ENCODE measurements around the gene C2CD3. TPM values are rescaled to one million over a fixed set of nuclear protein-coding genes. Genes with fewer than 3 reads are reported as not detected.

C2CD3 gene
- total and polyA plus RNA-seq, 10 donors = 5.7 to 49.2 (median 31.8) TPM

DNA sequence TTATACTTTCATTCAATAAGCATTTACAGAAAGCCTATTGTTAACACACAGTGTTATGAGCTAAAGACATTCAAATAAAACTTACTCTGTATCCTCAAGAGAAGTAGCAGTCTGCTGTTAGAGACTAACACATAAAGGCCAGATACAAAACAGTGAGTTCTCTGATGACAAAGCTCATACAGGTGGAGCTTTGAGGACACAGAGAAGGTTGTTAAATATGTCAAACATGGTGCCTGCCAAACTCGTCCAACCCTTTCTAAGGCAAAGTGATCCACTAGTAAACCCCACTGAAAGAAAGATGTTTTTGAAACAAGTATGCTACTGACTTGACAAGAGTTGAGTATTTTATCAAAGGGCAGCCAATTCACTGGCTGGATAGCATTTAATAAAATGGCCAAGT lies 70.1 kb downstream of the C2CD3 start:
- no peaks in the 10 kb centered on the region for H3K9me3 ChIP-seq
- no peak for DNase-seq
- peaks cover 3 to 100% (median 65%) of the 10 kb centered on the region in 6 donors for H3K36me3 ChIP-seq
- H3K4me1 ChIP-seq = no peaks in the 10 kb centered on the region
- no peak overlapping the region for H3K27ac ChIP-seq
- no peaks in the 10 kb centered on the region for H3K27me3 ChIP-seq (replicated peaks in 1 of 7)
- no peak overlapping the region for H3K4me3 ChIP-seq
- 89 to 100% (median 95%) methylated on average over 1 of the region's 1 CpG for WGBS, 5 donors
- intact Hi-C loops (cut with DNase I; ENCODE audit: low total_unique reads) = no loop called here
- TF ChIP-seq POLR2AphosphoS5 (IDR thresholded peaks at IDR 0.05) = no peak
- no peak for TF ChIP-seq POLR2A (IDR thresholded peaks at IDR 0.05)
- TF ChIP-seq, protein P1, sequence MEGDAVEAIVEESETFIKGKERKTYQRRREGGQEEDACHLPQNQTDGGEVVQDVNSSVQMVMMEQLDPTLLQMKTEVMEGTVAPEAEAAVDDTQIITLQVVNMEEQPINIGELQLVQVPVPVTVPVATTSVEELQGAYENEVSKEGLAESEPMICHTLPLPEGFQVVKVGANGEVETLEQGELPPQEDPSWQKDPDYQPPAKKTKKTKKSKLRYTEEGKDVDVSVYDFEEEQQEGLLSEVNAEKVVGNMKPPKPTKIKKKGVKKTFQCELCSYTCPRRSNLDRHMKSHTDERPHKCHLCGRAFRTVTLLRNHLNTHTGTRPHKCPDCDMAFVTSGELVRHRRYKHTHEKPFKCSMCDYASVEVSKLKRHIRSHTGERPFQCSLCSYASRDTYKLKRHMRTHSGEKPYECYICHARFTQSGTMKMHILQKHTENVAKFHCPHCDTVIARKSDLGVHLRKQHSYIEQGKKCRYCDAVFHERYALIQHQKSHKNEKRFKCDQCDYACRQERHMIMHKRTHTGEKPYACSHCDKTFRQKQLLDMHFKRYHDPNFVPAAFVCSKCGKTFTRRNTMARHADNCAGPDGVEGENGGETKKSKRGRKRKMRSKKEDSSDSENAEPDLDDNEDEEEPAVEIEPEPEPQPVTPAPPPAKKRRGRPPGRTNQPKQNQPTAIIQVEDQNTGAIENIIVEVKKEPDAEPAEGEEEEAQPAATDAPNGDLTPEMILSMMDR (IDR thresholded peaks at IDR 0.05 in 8 of 11, conservative IDR thresholded peaks at IDR 0.05 in 3 of 11) = no peak

DNA sequence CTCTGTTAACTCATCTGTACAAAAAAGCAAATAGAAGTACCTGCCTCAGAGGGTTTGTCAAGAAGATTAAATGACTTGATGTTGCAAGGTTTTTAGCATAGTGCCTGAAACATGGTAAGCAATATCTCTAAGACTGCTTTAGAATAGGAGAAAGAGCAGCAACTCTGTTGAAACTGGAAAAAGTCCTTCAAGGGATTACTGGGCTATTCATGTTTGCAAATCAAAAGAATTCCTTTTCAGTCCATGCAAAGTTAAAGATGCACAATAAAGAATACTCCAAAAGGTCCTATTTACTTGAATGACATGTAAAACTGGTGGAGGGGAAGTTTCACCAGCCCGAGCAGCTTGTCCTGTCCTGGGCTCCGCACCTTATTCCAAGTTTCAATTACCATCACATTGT lies 70.6 kb downstream of the C2CD3 start:
- Histone ChIP-seq H3K36me3 (peaks cover 3 to 100% (median 60%) of the 10 kb centered on the region in 6 donors), H3K27me3 (replicated peaks in 1 of 7) (no peaks in the 10 kb centered on the region), H3K4me3 (no peak overlapping the region), H3K27ac (no peak overlapping the region), H3K4me1 (no peaks in the 10 kb centered on the region), H3K9me3 (no peaks in the 10 kb centered on the region)
- intact Hi-C loops (cut with DNase I; ENCODE audit: low total_unique reads) = no loop called here
- TF ChIP-seq POLR2A (IDR thresholded peaks at IDR 0.05) (no peak), POLR2AphosphoS5 (IDR thresholded peaks at IDR 0.05) (no peak)
- TF ChIP-seq, protein P1 (IDR thresholded peaks at IDR 0.05 in 8 of 11, conservative IDR thresholded peaks at IDR 0.05 in 3 of 11) = no peak
- WGBS, 5 donors = 95 to 99% (median 95%) methylated on average over 2 of the region's 2 CpGs
- no peak for DNase-seq

DNA sequence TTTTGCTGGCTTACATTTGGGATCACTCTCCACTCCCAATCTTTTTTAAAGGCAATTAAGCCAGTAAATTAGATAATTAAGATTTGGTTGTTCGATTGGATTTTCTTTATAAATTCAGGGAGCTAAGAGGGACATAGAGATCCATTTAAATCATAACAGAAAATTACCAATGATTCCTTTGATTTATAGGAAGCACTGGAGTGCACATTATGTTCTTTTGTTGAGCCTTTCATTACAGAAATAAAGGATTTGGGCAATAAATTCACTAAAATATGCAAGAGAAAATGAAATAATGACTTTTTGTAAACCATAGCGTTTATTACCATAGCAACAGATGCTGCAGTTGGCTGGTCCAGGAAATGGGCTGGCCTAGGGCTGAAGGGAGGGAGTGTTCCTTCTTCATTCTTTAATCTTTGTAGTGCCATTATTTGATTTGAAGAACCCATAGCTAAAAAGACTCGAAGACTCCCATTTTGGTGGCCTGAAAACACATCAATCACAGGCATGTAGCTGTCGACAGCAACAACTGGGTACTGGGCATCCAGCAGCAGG lies 73.0 kb downstream of the C2CD3 start:
- Histone ChIP-seq H3K27me3 (replicated peaks in 1 of 7) (no peaks in the 10 kb centered on the region), H3K4me3 (no peak overlapping the region), H3K4me1 (no peaks in the 10 kb centered on the region), H3K36me3 (peaks cover 7 to 100% (median 61%) of the 10 kb centered on the region in 6 donors), H3K27ac (no peak overlapping the region), H3K9me3 (no peaks in the 10 kb centered on the region)
- WGBS, 5 donors = 87 to 91% (median 88%) methylated on average over 4 of the region's 4 CpGs
- intact Hi-C loops (cut with DNase I; ENCODE audit: low total_unique reads) = no loop called here
- no peak for TF ChIP-seq POLR2AphosphoS5 (IDR thresholded peaks at IDR 0.05)
- TF ChIP-seq, protein P1 (IDR thresholded peaks at IDR 0.05 in 8 of 11, conservative IDR thresholded peaks at IDR 0.05 in 3 of 11) = no peak
- no peak for TF ChIP-seq POLR2A (IDR thresholded peaks at IDR 0.05)
- DNase-seq = no peak

DNA sequence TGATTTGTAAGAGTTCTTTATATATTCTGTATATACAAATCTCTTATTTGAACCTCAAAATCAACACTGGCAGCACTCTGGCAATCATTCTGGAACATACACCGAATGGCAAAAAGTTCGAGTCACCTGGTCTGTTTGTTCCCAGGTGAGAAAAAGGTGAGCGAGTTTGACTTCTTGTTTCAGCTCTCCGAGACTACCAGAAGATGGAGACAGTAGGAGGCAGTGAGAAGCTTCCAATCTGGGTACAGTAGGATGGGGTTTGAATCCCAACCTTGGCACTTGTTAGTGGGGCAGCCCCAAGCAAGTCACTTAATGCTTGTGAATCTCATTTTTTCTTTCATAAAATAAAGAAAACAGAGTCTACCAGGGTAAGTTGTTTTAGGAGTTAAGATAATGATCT lies 76.4 kb downstream of the C2CD3 start:
- Histone ChIP-seq H3K4me3 (no peak overlapping the region), H3K36me3 (peaks cover 7 to 100% (median 66%) of the 10 kb centered on the region in 6 donors), H3K27ac (no peak overlapping the region), H3K9me3 (no peaks in the 10 kb centered on the region), H3K4me1 (no peaks in the 10 kb centered on the region), H3K27me3 (replicated peaks in 1 of 7) (no peaks in the 10 kb centered on the region)
- intact Hi-C loops (cut with DNase I; ENCODE audit: low total_unique reads) = no loop called here
- no peak for DNase-seq
- TF ChIP-seq POLR2AphosphoS5 (IDR thresholded peaks at IDR 0.05) = no peak
- TF ChIP-seq POLR2A (IDR thresholded peaks at IDR 0.05) = no peak
- TF ChIP-seq, protein P1 (IDR thresholded peaks at IDR 0.05 in 8 of 11, conservative IDR thresholded peaks at IDR 0.05 in 3 of 11) = no peak
- WGBS, 5 donors = 94 to 99% (median 98%) methylated on average over 4 of the region's 4 CpGs
